Thyroid gland (tissue), 4 donors: ENCODE data around the gene FAAP100. TPM values are rescaled to one million over a fixed set of nuclear protein-coding genes. Genes with fewer than 3 reads are reported as not detected.

Experiments
- DNase-seq, 2 donors: peaks; one replicate each; pipeline ENCODE4 v3.0.0-alpha.2; 2019
- H3K27ac ChIP-seq, 3 donors: fragments of 200-600 bp; sonication (generic); 1 replicate in 2 of 3; 2 replicates in 1 of 3; pipeline ENCODE4 v1.5.1; 2016 to 2019; ENCODE audit warnings: mild to moderate bottlenecking in 1 of 3, moderate library complexity in 1 of 3
- H3K27me3 ChIP-seq: fragments of 200-600 bp; sonication (generic); one replicate; pipeline ENCODE4 v1.5.1; 2019
- H3K36me3 ChIP-seq, 2 donors: fragments of 200-600 bp; sonication (generic); one replicate each; pipeline ENCODE4 v1.5.1; 2016 to 2019
- H3K4me1 ChIP-seq, 2 donors: fragments of 200-600 bp; sonication (generic); one replicate each; pipeline ENCODE4 v1.5.1; 2017 to 2019
- H3K4me3 ChIP-seq, 3 donors: fragments of 200-600 bp; sonication (generic); replicated peaks in 1 of 3; 1 replicate in 2 of 3; 2 replicates in 1 of 3; pipeline ENCODE4 v1.5.1; 2016; ENCODE audit warnings: mild to moderate bottlenecking in 1 of 3
- H3K9me3 ChIP-seq: fragments of 200-600 bp; sonication (generic); one replicate; pipeline ENCODE4 v1.5.1; 2017
- CTCF ChIP-seq, 6 experiments: fragments of 200-600 bp in 3 of 6; fragments of 450-650 bp in 3 of 6; sonication (generic) in 3 of 6; IDR thresholded peaks; one replicate each; pipeline ENCODE4 v1.5.1; 2016 to 2019; ENCODE audit warnings: antibody characterized with exemption in 6 of 6, mild to moderate bottlenecking in 2 of 6, inconsistent platforms in 1 of 6, moderate library complexity in 1 of 6
- POLR2A ChIP-seq, 2 donors: fragments of 450-650 bp; IDR thresholded peaks; one replicate each; pipeline ENCODE4 v1.6.1; 2017; ENCODE audit warnings: antibody characterized with exemption in 2 of 2, mild to moderate bottlenecking in 2 of 2, moderate library complexity in 1 of 2
- WGBS, 2 donors: methylation state at CpG; one replicate each; pipeline ENCODE4 v1.1.5; 2017; 5-methylcytosine and 5-hydroxymethylcytosine counted together
- intact Hi-C: fragments of 100-400 bp; cut with DNase I; formaldehyde crosslinking; loops from one replicate; pipeline ENCODE4 v1.15.1; 2023
- total RNA-seq, 4 donors: library from RNA; depleted of rRNA; stranded (reverse); fragments of >200 nt; gene quantifications; one replicate each; pipeline ENCODE4 v1.2.3, GENCODE V29; 2016

The FAAP100 gene
- total RNA-seq, 4 donors from 2014 or later: 24.1 to 35.2 (median 31.0) TPM

GRCh38 chr17:81493198-81494038 lies 58.7 kb downstream of the FAAP100 start:
- Histone ChIP-seq H3K4me1 (peaks cover 16 to 40% of the 10 kb centered on the region in 2 donors), H3K36me3 (no peaks in the 10 kb centered on the region), H3K27ac (peak overlapping the region in 1 of 3 donors; percentile 88), H3K9me3 (no peaks in the 10 kb centered on the region), H3K27me3 (no peaks in the 10 kb centered on the region), H3K4me3 (no peak overlapping the region)
- DNase-seq: no peak
- intact Hi-C loops: no loop called here
- WGBS, 2 donors: 84 to 90% methylated on average over 15 to 16 of the region's 16 CpGs
- TF ChIP-seq POLR2A (IDR thresholded peaks at IDR 0.05): no peak
- TF ChIP-seq CTCF (IDR thresholded peaks at IDR 0.05): no peak

GRCh38 chr17:81492706-81493105 lies 59.4 kb downstream of the FAAP100 start:
- H3K27me3 ChIP-seq: no peaks in the 10 kb centered on the region
- WGBS, 2 donors: 39 to 45% methylated on average over 9 of the region's 9 CpGs
- peak; percentile 58 to 65 for DNase-seq
- peak overlapping the region in 2 of 3 donors; percentile 44 to 88 for H3K27ac ChIP-seq
- peaks cover 20 to 44% of the 10 kb centered on the region in 2 donors for H3K4me1 ChIP-seq
- intact Hi-C loops: no loop called here
- H3K36me3 ChIP-seq: no peaks in the 10 kb centered on the region
- H3K4me3 ChIP-seq: no peak overlapping the region
- no peaks in the 10 kb centered on the region for H3K9me3 ChIP-seq
- no peak for TF ChIP-seq POLR2A (IDR thresholded peaks at IDR 0.05)

GRCh38 chr17:81492202-81492601 lies 60.0 kb downstream of the FAAP100 start:
- no peaks in the 10 kb centered on the region for H3K36me3 ChIP-seq
- no peaks in the 10 kb centered on the region for H3K27me3 ChIP-seq
- peak overlapping the region; percentile 26 to 88 (median 44) for H3K27ac ChIP-seq
- TF ChIP-seq POLR2A (IDR thresholded peaks at IDR 0.05) (no peak), CTCF (IDR thresholded peaks at IDR 0.05) (no peak)
- no peaks in the 10 kb centered on the region for H3K9me3 ChIP-seq
- 33 to 52% methylated on average over 18 of the region's 18 CpGs for WGBS, 2 donors
- intact Hi-C loops: no loop called here
- peak; percentile 61 to 70 for DNase-seq
- no peak overlapping the region for H3K4me3 ChIP-seq
- peaks cover 25 to 48% of the 10 kb centered on the region in 2 donors for H3K4me1 ChIP-seq

GRCh38 chr17:81491761-81492160 lies 60.4 kb downstream of the FAAP100 start:
- Histone ChIP-seq H3K4me1 (peaks cover 25 to 48% of the 10 kb centered on the region in 2 donors), H3K27ac (peak overlapping the region; percentile 26 to 88 (median 44)), H3K36me3 (no peaks in the 10 kb centered on the region), H3K27me3 (no peaks in the 10 kb centered on the region), H3K9me3 (no peaks in the 10 kb centered on the region), H3K4me3 (no peak overlapping the region)
- WGBS, 2 donors: 16% methylated on average over 3 of the region's 5 CpGs; no CpG with 5 or more reads in 1 of the 2 donors
- intact Hi-C loops: no loop called here
- TF ChIP-seq CTCF (IDR thresholded peaks at IDR 0.05) (no peak), POLR2A (IDR thresholded peaks at IDR 0.05) (no peak)
- DNase-seq: peak; percentile 30 to 51

GRCh38 chr17:81491181-81491581 lies 61.0 kb downstream of the FAAP100 start:
- H3K9me3 ChIP-seq: no peaks in the 10 kb centered on the region
- peak overlapping the region; percentile 44 to 88 (median 73) for H3K27ac ChIP-seq
- no peaks in the 10 kb centered on the region for H3K36me3 ChIP-seq
- 7 to 13% methylated on average over 5 of the region's 5 CpGs for WGBS, 2 donors
- H3K27me3 ChIP-seq: no peaks in the 10 kb centered on the region
- TF ChIP-seq POLR2A (IDR thresholded peaks at IDR 0.05) (peak; percentile 34 to 94), CTCF (IDR thresholded peaks at IDR 0.05) (peak in 1 of 6 experiments; percentile 32)
- intact Hi-C loops: no loop called here
- DNase-seq: peak; percentile 97 to 99
- H3K4me1 ChIP-seq: peaks cover 25 to 48% of the 10 kb centered on the region in 2 donors
- no peak overlapping the region for H3K4me3 ChIP-seq
